A172 (cell line): Measurements from ENCODE around the gene SRD5A1. TPM values are rescaled to one million over a fixed set of nuclear protein-coding genes. Genes with fewer than 3 reads are reported as not detected.

Experiments used
- DNase-seq: peaks from one replicate; pipeline ENCODE4 v3.0.0-alpha.2; 2015; ENCODE audit warnings: low spot score
- total RNA-seq: library from RNA; depleted of rRNA; stranded (reverse); fragments of >200 nt; shearing (Covaris generic); gene quantifications from 2 replicates; pipeline ENCODE4 v1.2.3, GENCODE V29; 2014

The SRD5A1 gene
- total RNA-seq, 1 experiment from 2014 or later = 62.8 TPM

DNA sequence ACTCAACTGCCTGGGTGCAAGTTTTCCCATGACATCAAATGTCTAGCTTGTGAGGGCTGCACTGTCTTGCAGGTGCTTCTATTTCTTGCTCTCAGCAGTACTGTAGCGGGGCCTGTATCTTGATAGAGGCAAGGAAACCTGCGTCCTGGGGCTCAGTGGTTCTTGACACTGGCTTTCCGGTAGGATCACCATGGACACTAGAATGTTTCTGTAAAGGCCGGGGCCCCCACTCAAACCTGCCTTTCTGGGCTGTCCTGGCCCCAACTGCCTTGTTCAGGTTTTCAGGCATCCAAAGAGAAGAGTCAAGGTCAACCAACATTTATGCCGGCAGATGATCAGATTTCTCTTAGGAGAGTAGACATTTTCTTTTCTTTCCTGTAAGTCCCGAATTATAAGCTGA is 53.3 kb downstream of the SRD5A1 start:
- DNase-seq = no peak

DNA sequence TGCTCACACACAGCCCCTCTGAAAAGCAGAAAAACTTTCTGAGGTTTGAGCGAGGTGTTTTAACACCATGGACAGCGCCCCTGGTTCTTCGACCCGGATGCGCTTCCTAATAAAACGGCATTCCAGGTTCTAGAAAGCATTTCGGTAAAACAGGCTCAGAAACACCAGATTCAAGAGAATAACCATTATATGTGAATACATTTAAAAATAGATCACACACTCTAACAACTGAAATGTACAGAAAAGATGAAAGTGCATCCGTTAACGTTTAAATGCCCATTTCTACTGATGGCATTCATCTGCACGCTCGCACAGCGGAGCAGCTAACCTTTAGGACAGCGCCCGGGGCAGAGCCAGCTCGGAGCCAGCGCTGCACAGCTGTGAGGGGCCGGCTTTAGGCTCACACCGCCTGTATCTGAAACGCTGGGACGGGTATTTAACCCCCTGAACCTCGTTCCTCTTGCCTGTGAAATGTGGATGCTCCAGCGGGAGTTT is 53.7 kb downstream of the SRD5A1 start:
- peak; percentile 19 for DNase-seq

DNA sequence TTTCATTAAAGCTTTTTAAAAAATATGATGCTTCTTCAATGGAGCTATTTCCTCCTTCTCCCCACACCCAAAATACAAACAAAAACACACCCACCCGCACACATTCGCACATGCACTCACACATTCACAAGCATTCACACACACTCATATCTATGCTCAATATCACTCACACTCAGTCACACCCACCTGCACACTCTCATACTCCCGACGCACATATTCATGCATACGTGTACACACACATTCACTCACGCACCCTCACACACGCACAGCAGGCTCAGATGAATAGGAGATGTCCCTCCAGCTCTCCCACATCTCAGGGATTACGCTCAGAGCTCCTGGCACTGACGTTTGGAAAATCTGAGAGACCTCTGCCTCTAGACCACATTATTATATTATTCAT is 54.3 kb downstream of the SRD5A1 start:
- no peak for DNase-seq

DNA sequence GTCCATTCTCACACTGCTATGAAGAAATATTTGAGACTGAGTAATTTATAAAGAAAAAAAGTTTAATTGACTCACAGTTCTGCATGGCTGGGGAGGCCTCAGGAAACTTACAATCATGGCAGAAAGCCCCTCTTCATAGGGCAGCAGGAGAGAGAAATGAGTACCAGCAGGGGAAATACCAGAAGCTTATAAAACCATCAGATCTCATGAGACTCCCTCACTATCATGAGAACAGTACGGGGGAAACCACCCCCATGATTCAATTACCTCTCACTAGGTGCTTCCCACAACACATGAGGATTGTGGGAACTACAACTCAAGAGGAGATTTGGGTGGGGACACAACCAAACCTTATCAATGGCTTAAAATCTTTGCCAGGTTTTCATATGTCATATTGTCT is 59.7 kb downstream of the SRD5A1 start:
- no peak for DNase-seq

DNA sequence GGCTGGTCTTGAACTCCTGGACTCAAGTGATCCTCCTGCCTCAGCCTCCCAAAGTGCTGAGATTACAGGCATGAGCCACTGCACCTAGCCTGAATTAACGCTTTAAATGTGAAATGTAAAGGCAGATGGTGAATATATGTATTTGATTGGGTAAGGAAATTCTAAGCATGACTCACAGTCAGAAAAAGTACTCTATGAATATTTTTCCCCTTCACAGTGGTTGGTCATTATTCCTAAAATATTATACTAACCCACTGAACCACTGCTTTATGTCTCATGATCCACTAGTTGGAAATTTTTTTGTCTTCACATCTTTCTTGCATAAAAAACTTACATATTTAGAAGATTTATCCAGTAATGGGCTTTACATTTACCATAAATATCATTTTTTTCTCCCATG is 65.5 kb downstream of the SRD5A1 start:
- DNase-seq = no peak

DNA sequence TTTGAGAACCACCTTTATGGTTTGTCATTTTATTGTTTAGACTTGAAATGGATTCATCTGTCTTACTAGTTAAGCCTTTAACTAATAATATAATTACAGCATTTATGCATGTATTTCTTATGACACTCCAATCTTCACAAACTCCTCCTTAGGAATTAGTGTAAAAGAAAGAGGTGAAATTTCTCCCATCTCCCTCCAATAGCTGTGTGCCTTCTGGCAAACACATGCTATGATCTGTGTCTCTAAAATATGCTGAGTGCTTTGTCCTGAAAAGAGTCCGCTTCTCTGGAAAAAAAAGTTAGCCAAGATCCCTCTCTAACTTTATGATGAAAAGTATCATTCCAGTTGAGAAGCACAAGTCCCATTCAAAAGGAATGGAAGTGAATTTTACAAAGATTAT is 66.1 kb downstream of the SRD5A1 start:
- DNase-seq = no peak

DNA sequence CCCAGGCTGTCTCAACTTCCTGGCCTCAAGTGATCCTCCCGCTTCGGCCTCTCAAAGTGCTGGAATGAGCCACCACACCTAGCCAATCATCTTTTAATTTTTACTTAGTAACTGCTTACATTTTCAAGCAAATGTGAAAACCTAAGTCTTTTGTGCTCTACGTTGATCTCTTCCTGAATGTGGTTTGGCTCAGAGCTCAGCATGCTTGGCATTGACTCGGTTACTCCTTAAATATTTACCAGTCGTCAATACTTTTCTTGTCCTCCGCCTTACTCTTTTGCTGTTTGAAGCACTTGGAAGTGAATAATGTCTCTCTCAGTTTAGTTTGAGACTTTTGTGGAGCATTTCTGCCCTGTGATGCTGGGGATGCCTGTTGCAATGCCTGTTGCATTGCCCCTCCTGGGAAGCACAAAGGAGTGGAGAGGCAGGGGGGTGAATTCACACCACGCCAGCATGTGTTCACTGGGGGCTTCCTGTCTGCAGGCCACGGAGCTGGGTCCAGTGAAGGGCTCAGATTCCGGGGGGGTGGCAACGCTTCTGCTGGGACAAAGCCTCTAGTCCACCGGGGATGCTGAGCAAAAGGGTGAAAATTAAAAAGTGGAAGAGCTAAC is 66.9 kb downstream of the SRD5A1 start:
- no peak for DNase-seq

DNA sequence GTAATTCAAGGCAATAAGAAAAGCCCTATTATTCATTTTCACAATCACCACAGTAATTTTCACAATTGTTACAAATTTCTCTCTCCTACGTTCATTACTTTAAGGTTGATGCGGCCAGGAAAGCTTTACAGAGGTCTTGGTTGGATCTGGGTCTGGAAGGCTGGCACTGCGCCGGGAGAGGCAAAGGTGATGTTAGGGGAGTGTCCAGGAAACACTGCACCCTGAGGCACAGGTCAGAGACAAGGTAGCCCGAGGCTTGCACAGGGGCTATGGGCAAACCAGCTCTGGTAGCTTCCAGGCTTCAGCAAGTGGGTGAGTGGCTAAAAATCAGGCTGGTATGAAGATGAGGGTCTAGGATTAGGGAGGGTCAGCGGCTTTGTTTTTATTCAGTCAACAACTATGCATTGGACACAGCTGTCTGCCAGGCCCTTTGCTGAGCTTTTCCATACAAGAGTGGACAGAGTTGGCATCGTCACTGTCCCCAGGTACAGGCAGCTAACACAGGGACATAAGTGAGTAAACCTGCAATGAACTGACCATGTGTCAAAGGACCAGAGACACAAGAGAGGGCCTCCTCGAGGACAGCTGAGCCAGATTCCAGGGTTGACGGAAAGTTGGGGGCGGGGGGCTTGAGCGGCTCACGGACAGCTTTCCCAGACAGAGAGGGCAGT is 67.6 kb downstream of the SRD5A1 start:
- no peak for DNase-seq

DNA sequence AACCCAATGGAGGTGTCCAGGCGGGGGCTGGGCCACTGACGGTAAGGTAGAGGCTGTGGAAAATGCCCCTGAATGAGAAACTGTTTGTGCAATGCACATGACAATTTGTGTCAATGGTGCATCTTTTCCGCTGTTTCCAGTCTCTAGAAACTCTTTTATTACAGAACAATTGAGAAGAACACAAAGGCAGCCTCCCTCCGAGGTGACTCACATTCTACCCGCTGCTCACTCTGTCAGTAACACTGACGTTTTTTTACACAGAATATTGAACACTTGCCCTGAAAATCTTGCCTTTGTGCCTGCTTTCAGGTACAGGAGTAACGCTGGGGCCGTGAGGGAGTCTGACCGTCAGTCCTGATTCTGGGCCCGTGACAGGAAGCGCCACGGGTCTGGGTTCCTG is 68.3 kb downstream of the SRD5A1 start:
- no peak for DNase-seq

DNA sequence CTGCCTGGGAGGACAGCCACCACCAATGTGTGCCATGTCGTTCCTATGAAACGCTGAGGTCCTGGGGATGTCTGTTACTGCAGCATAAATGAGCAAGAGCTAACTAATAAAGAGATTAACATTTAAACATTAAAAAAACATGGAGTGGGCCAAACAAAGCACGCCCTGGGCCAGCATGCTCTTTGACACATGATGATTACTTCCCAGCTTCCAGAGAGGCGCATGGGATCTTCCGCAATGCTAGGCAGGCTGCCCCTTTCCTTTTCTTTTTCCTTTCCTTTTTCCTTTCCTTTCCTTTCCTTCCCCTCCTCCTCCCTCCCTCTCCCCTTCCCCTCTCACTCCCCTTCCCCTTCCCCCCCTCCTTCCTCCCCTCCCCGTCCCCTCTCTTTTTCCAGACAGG is 69.4 kb downstream of the SRD5A1 start:
- DNase-seq = no peak

DNA sequence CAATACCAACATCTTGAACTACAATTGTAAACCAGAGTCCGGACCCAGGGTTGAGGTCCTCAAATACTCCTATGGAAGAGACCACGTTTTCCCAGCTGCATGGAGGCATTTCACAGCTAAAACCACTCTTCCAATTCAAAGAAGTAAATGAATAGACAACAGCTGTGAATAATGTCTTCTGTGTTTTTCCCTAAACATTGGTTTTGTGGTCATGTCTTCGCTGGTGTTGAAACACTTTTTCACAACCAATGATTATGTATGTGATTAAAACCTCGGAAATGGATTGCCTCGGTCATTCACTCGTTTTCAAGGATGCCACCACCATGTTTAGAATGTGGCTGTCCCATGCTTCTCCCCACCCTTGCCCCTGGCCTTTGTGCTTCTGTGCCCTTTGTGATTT is 70.6 kb downstream of the SRD5A1 start:
- DNase-seq = no peak

DNA sequence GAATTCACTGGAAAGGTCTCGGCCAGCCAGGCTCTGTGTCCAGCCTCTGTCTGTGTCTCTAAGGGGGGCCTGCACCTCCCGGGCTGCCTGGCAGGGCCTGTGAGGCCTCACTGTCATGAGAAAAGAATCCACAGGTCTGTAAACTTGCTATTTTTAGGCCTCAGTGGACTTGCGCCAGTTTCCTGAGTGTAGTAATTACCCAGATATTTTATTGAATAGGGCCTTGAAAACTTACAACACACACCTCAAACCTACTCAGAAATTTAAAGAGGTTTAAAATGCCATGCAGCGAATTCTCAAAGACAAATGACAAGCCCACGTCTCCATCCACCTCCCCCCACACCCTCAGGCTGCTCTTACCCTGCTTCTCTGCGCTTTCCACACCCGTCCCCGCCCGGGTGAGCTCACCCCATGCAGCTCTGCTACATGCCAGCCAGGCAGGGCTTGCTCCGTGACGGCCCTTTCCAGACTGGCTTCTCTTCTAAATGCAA is 71.2 kb downstream of the SRD5A1 start:
- peak; percentile 85 for DNase-seq

DNA sequence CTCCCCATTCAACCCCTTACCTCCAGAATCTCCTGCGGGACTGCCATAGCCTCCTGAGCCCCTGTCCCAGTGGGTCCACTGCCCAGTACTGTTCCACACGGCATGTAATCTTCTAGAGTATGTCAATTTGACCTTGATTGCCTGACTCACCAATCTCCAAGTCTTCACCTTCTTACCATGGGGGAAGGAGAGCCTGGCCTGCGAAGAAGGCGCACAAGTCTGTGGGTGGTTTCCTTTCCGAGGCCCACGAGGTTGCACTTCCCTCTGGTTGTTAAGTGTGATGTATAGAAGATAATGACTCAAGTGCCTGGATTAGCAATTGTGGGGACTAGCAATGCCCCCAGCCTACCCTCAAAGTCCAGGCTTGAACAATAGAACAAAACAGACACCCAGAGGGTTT is 71.8 kb downstream of the SRD5A1 start:
- no peak for DNase-seq

DNA sequence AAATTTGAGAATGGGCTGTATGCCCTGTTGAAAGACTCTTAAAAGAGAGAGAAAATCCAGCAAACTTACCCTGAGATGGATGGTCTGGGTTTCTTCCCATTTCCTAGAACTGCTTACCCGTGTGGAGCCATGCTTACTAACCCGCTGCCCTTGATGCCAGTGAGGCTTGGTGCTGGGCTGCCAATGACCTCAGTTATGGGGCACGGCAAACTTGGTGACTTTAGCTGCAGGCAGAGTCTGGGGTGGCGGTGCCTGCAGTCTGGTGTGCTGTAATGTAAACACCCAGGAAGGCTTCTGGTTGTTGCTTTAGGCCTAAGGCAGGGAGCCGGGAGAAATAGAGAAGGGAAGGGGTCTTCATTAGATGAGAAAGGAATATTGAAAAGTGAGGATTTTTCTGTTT is 72.7 kb downstream of the SRD5A1 start:
- no peak for DNase-seq

DNA sequence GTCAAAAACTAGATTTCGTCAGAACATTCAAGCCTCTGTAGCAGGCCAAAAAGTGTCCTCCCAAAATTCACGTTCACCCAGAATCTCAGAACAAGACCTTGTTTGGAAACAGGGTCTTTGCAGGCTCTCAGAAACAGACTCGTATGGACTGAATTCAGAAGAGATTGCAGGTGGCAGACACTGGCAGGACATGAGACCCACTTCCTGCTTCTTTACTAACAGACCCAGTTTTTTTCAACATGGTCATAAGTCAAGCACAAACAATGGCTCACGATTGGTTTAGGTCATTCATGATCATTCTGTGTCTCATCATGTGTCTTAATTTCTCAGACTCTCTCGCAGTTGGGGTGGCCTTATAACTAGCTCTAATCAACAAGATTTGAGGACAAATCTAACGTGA is 74.6 kb downstream of the SRD5A1 start:
- no peak for DNase-seq

DNA sequence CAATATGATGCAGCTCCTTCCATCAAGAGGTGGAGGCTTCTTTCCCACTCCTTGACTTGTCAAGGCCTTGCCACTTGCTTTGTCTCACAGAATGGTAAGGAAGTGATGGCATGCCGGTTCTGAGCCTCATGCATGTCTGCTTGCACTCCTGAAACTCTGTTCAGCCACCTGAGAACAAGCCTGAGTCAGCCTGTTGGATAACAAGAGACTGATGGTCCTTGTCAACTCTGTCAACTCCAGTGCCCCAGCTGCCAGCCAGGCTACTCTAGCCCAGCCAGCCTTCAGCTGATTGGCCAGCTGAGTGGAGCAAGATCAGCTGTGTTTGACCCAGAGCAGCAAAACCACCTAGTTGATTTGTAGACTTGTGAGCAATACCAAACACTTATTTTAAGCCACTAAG is 75.6 kb downstream of the SRD5A1 start:
- DNase-seq = no peak

DNA sequence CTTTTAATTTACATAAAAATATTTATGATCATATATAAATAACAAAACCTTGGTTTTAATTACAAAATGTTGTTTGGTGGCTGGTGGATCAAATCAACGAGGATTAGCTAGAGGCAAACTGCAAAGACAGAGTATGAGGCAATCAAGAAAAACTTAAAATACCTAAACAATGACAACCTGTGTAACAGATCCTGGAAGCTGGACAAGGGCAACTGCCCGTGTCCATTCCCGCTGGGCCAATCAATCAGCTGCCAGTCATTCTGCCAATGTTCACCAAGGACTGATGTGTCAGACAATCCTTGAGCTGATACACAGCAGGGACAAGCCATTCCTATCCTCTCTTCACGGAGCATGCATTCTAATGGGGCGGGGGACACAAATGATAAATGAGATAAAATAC is 76.8 kb downstream of the SRD5A1 start:
- no peak for DNase-seq

DNA sequence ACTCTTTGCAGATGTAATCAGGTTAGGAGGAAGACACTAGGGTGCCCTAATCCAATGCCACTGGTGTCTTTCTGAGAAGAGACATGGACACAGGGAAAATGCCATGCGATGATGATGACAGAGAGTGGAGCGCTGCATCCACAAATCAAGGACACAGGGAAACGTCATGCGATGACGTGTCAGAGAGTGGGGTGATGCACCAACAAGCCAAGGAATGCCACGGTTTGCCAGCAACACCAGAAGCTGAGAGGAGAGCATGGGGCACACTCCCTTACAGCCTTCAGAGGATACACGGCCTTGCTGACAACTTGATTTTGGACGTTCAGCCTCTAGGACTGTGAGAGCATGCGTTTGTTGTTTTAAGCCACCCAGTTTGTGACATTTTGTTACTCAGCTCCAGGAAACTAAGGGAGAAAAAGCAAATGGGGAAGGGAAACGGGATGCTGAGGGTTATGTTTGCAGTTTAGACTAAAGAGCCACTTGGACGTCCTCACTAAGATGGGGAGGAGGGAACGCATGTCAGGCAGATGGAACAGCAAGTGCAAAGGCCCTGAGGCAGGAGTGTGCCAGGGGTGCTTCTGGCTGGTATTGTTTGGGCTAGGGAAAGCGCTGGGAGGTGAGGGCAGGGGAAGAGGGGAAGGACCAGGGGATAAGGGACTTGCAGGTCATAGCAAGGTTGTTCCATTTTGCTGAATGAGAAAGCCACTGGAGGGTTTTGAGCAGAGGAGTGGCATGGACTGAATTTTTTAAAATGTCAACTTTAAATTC is 77.5 kb downstream of the SRD5A1 start:
- no peak for DNase-seq

DNA sequence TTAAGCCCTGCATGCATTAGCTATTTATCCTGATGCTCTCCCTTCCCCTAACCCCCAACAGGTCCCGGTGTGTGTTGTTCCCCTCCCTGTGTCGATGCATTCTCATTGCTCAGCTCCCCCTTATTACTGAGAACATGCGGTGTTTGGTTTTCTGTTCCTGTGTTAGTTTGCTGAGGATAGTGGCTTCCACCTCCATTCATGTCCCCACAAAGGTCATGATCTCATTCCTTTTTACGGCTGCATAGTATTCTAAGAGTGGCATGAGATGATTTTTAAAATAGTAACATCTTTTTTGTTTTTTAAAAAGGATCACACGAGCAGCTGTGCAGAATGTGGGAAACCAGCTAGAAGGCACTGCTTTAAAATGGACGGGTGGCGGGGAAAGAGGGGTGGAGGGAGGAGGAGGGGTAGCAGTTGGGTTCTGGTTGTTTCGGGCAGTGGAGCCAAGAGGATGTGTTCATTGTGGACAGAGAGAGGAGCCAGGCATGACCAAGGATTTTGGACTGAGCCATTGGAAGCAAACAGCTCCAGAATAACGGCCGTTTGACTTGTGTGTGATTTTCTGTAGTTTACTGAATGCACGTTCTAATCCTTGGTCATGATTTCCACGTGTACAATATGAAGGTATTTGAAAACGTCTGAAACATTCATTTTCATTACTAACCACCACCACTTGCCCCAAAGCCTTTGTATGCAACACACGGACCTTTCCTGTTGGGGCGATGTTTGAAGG is 78.3 kb downstream of the SRD5A1 start:
- DNase-seq = no peak

DNA sequence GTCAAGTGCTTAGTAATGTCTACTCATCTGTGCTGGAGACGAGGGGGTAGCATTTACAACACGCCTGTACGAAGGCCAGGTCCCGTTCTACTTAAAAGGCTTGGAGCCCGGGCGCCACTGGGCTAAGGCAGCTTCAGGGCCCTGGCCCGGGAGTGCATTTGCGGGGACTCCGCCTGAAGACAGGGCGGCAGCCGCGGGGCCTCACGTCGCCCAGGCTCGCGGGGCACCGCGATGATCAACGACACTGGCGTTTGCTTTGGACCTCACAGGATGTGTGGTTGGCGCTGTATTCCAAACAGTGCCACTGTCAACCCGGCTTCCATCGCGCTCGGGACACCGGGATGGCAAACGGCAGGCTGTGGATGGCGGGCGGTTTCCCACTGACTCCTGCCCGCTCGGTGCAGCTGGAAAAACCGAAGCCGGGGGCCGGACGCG is 78.9 kb downstream of the SRD5A1 start:
- DNase-seq = peak; percentile 57

DNA sequence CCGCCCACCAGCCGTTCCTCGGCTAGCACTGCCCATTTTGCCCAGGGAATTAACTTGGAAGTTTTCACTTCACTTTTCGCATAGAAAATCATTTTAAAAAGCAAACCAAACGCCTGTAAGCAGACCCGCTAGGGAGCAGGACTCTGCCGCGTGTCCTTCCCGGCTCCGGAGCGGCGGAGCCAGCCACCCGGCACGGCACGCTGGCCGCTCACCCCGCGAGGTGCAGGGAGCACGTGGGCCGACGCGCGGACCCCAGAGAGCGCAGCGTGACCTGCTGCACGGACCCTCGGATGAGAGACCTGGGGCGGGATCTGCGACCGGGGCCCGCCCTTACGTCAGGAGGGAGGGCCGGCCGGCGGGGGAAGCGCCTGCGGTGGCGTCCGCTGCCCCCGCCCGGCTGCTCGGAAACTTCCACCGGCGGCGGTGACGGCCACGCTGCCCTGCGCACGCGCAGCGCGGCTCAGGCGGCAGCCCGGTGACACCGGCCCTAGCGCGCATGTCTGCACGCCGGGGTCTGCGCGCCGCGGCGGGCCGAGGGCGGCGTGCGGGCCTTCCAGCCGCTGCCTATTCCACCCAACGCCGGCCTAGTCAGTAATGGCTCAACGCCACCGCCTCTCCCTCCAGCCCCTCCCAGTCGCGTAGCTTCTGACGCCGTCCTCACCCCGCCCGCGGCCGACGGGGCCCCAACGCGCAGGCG is 79.5 kb downstream of the SRD5A1 start:
- DNase-seq = peak; percentile 95
